Measurements from ENCODE around the gene CD40. TPM values are rescaled to one million over a fixed set of nuclear protein-coding genes. Genes with fewer than 3 reads are reported as not detected.

CD40 gene
- total RNA-seq, 1 donor from 2014 or later = 1.2 TPM

- Mint-ChIP-seq H3K36me3 (ENCODE audit: unreplicated experiment) (no peaks in the 10 kb centered on the region), H3K9me3 (ENCODE audit: unreplicated experiment) (peaks cover 2% of the 10 kb centered on the region), H3K4me1 (ENCODE audit: low read depth, unreplicated experiment) (peaks cover 25% of the 10 kb centered on the region), H3K27ac (ENCODE audit: unreplicated experiment) (no peak overlapping the region), H3K27me3 (ENCODE audit: unreplicated experiment) (peaks cover 5% of the 10 kb centered on the region), H3K4me3 (ENCODE audit: unreplicated experiment) (no peak overlapping the region)
- TF ChIP-seq CTCF (IDR thresholded peaks at IDR 0.05; ENCODE audit: partially characterized antibody, unreplicated experiment) = no peak
- no peak for DNase-seq
Measured at GRCh38 chr20:46148313-46149208, 30.4 kb downstream of the CD40 start.

GRCh38 chr20:46150943-46151342 is 32.8 kb downstream of the CD40 start:
- no peak for TF ChIP-seq CTCF (IDR thresholded peaks at IDR 0.05; ENCODE audit: partially characterized antibody, unreplicated experiment)
- Mint-ChIP-seq H3K27ac (ENCODE audit: unreplicated experiment) (no peak overlapping the region), H3K9me3 (ENCODE audit: unreplicated experiment) (no peaks in the 10 kb centered on the region)

GRCh38 chr20:46151936-46152335 is 33.8 kb downstream of the CD40 start:
- Mint-ChIP-seq H3K36me3 (ENCODE audit: unreplicated experiment) (no peaks in the 10 kb centered on the region), H3K9me3 (ENCODE audit: unreplicated experiment) (no peaks in the 10 kb centered on the region), H3K4me1 (ENCODE audit: low read depth, unreplicated experiment) (peaks cover 17% of the 10 kb centered on the region), H3K27ac (ENCODE audit: unreplicated experiment) (no peak overlapping the region), H3K27me3 (ENCODE audit: unreplicated experiment) (peaks cover 4% of the 10 kb centered on the region), H3K4me3 (ENCODE audit: unreplicated experiment) (no peak overlapping the region)
- DNase-seq = peak; percentile 66
- peak; percentile 72 for TF ChIP-seq CTCF (IDR thresholded peaks at IDR 0.05; ENCODE audit: partially characterized antibody, unreplicated experiment)

More at GRCh38 chr20:46150943-46151342, 32.8 kb downstream of the CD40 start:
- DNase-seq = no peak
- peaks cover 4% of the 10 kb centered on the region for H3K27me3 Mint-ChIP-seq (ENCODE audit: unreplicated experiment)
- H3K36me3 Mint-ChIP-seq (ENCODE audit: unreplicated experiment) = no peaks in the 10 kb centered on the region
- no peak overlapping the region for H3K4me3 Mint-ChIP-seq (ENCODE audit: unreplicated experiment)
- peaks cover 19% of the 10 kb centered on the region for H3K4me1 Mint-ChIP-seq (ENCODE audit: low read depth, unreplicated experiment)

GRCh38 chr20:46152824-46153586 is 34.9 kb downstream of the CD40 start:
- no peak overlapping the region for H3K4me3 Mint-ChIP-seq (ENCODE audit: unreplicated experiment)
- no peak overlapping the region for H3K27ac Mint-ChIP-seq (ENCODE audit: unreplicated experiment)
- DNase-seq = no peak
- H3K9me3 Mint-ChIP-seq (ENCODE audit: unreplicated experiment) = peaks cover 6% of the 10 kb centered on the region
- no peak for TF ChIP-seq CTCF (IDR thresholded peaks at IDR 0.05; ENCODE audit: partially characterized antibody, unreplicated experiment)
- peaks cover 13% of the 10 kb centered on the region for H3K27me3 Mint-ChIP-seq (ENCODE audit: unreplicated experiment)
- H3K4me1 Mint-ChIP-seq (ENCODE audit: low read depth, unreplicated experiment) = peaks cover 26% of the 10 kb centered on the region
- no peaks in the 10 kb centered on the region for H3K36me3 Mint-ChIP-seq (ENCODE audit: unreplicated experiment)

Measured in glutamatergic neuron (in vitro differentiated cells).